Measurements from ENCODE around the gene WDR27. TPM values are rescaled to one million over a fixed set of nuclear protein-coding genes. Genes with fewer than 3 reads are reported as not detected.

Gene WDR27
- total and polyA plus RNA-seq, 10 of the 15 experiments (the other 5 are each of a cell fraction or from before 2014, with no cell fraction given) = 1.9 to 33.2 (median 19.0) TPM

- BruUV-seq (replicated peaks) = no TSS peak
- Histone ChIP-seq H3K27me3 (replicated peaks in 1 of 2; ENCODE audit: control insufficient read depth in 2 of 2, insufficient read depth in 2 of 2, low read length in 1 of 2) (no peaks in the 10 kb centered on the region), H4K20me1 (ENCODE audit: control insufficient read depth, insufficient read depth) (no peaks in the 10 kb centered on the region), H3K79me2 (ENCODE audit: control insufficient read depth, insufficient read depth, low read length) (no peaks in the 10 kb centered on the region), H3K4me3 (no peak overlapping the region), H3K4me2 (ENCODE audit: control insufficient read depth, insufficient read depth) (no peak overlapping the region), H3K9me3 (replicated peaks; ENCODE audit: control insufficient read depth, insufficient read depth, low read length) (no peaks in the 10 kb centered on the region), H3K9ac (ENCODE audit: control insufficient read depth, insufficient read depth, low read length) (no peak overlapping the region), H3K36me3 (ENCODE audit: control insufficient read depth in 2 of 2, insufficient read depth in 2 of 2, low read length in 1 of 2) (no peaks in the 10 kb centered on the region), H3K4me1 (ENCODE audit: control insufficient read depth, insufficient read depth, low read length) (no peaks in the 10 kb centered on the region), H3K27ac (ENCODE audit: control insufficient read depth, insufficient read depth) (no peak overlapping the region), H2AFZ (ENCODE audit: control insufficient read depth, low read depth, low read length) (no peak overlapping the region)
- TF ChIP-seq FOXK2 (IDR thresholded peaks at IDR 0.05) (no peak), KDM1A (IDR thresholded peaks at IDR 0.05; ENCODE audit: borderline replicate concordance) (no peak), CEBPB (IDR thresholded peaks at IDR 0.05; ENCODE audit: borderline replicate concordance in 1 of 2, low read depth in 2 of 2, low read length in 2 of 2) (no peak), FOXM1 (IDR thresholded peaks at IDR 0.05; ENCODE audit: low read depth, low read length) (no peak), CREB1 (IDR thresholded peaks at IDR 0.05; ENCODE audit: low read depth) (no peak), HDGF (IDR thresholded peaks at IDR 0.05) (no peak), PAX5 (IDR thresholded peaks at IDR 0.05; ENCODE audit: borderline replicate concordance, low read depth, low read length) (no peak), STAT1 (conservative IDR thresholded peaks at IDR 0.05) (no peak)
- FAIRE-seq (no peak), DNase-seq (ENCODE audit: low read depth, low spot score) (no peak), ATAC-seq (no peak)
- in situ Hi-C loops (cut with MboI) = no loop called here
- intact Hi-C loops (cut with micrococcal nuclease; ENCODE audit: unreplicated experiment) = no loop called here
- ChIA-PET POLR2A (no interaction called here), RAD21 (ENCODE audit: unreplicated experiment) (no interaction called here), SMC1A (ENCODE audit: uncharacterized antibody, unreplicated experiment) (no interaction called here), CTCF (no interaction called here)
- WGBS (ENCODE audit: insufficient coverage, insufficient replicate concordance, low lambda C conversion rate, missing lambda C conversion rate) = 64% methylated on average over 6 of the region's 6 CpGs
Observed at GRCh38 chr6:169490246-169490641, 211.6 kb downstream of the WDR27 start.

- ChIA-PET RAD21 (ENCODE audit: unreplicated experiment) (no interaction called here), POLR2A (no interaction called here), CTCF (no interaction called here), SMC1A (ENCODE audit: uncharacterized antibody, unreplicated experiment) (no interaction called here)
- ATAC-seq (no peak), DNase-seq (ENCODE audit: low read depth, low spot score) (no peak), FAIRE-seq (no peak)
- 55% methylated on average over 8 of the region's 8 CpGs for WGBS (ENCODE audit: insufficient coverage, insufficient replicate concordance, low lambda C conversion rate, missing lambda C conversion rate)
- no TSS peak for BruUV-seq (replicated peaks)
- in situ Hi-C loops (cut with MboI) = no loop called here
- H3K4me3 ChIP-seq = no peak overlapping the region
- H4K20me1 ChIP-seq (ENCODE audit: control insufficient read depth, insufficient read depth) = no peaks in the 10 kb centered on the region
- TF ChIP-seq RAD21 (IDR thresholded peaks at IDR 0.05; ENCODE audit: insufficient read depth, low read depth, low read length) = peak; percentile 36
- TF ChIP-seq MEF2B (IDR thresholded peaks at IDR 0.05; ENCODE audit: partially characterized antibody, poor library complexity, severe bottlenecking) = no peak
- TF ChIP-seq CTCF (IDR thresholded peaks at IDR 0.05 in 2 of 3, conservative IDR thresholded peaks at IDR 0.05 in 1 of 3; ENCODE audit: control insufficient read depth in 2 of 3, extremely low read depth in 1 of 3, insufficient read depth in 1 of 3, low read depth in 3 of 3, low read length in 3 of 3) = peak in 1 of 3 experiments; percentile 13; a peak in 1 of 6 replicates
- H3K36me3 ChIP-seq (ENCODE audit: control insufficient read depth in 2 of 2, insufficient read depth in 2 of 2, low read length in 1 of 2) = no peaks in the 10 kb centered on the region
- no peaks in the 10 kb centered on the region for H3K9me3 ChIP-seq (replicated peaks; ENCODE audit: control insufficient read depth, insufficient read depth, low read length)
- intact Hi-C loops (cut with micrococcal nuclease; ENCODE audit: unreplicated experiment) = no loop called here
- no peak overlapping the region for H3K27ac ChIP-seq (ENCODE audit: control insufficient read depth, insufficient read depth)
- H2AFZ ChIP-seq (ENCODE audit: control insufficient read depth, low read depth, low read length) = no peak overlapping the region
- no peaks in the 10 kb centered on the region for H3K27me3 ChIP-seq (replicated peaks in 1 of 2; ENCODE audit: control insufficient read depth in 2 of 2, insufficient read depth in 2 of 2, low read length in 1 of 2)
- no peaks in the 10 kb centered on the region for H3K79me2 ChIP-seq (ENCODE audit: control insufficient read depth, insufficient read depth, low read length)
- no peaks in the 10 kb centered on the region for H3K4me1 ChIP-seq (ENCODE audit: control insufficient read depth, insufficient read depth, low read length)
- no peak overlapping the region for H3K4me2 ChIP-seq (ENCODE audit: control insufficient read depth, insufficient read depth)
- no peak overlapping the region for H3K9ac ChIP-seq (ENCODE audit: control insufficient read depth, insufficient read depth, low read length)
Observed at GRCh38 chr6:169489563-169490245, 212.1 kb downstream of the WDR27 start.
